WTC11 (cell line): ENCODE results near the gene ZNF576. TPM values are rescaled to one million over a fixed set of nuclear protein-coding genes. Genes with fewer than 3 reads are reported as not detected.

ENCODE experiments used
- ATAC-seq: fragments of 200-7000 bp; cut with Tn5 transposase; 2 replicates; pipeline ENCODE4 v1.10.0; 2021; ENCODE audit warnings: mild to moderate bottlenecking, moderate library complexity
- CTCF ChIA-PET: fragments of 300-600 bp; sonication (Branson Sonifier 250); formaldehyde crosslinking; loops from one replicate; lab custom pipeline; 2021; ENCODE audit warnings: antibody characterized with exemption; lab: Charles Lee
- POLR2A ChIA-PET: fragments of 350-600 bp; sonication (Branson Sonifier 250); formaldehyde crosslinking; loops from one replicate; lab custom pipeline; 2021; ENCODE audit warnings: antibody characterized with exemption; lab: Charles Lee
- DNase-seq: peaks from one replicate; pipeline ENCODE4 v3.0.0; 2021; ENCODE audit warnings: low spot score
- H3K27ac Mint-ChIP-seq: 2 replicates; pipeline ENCODE4 v1.8.0; 2021; ENCODE audit warnings: mixed read lengths
- H3K27me3 Mint-ChIP-seq: 2 replicates; pipeline ENCODE4 v1.8.0; 2021; ENCODE audit warnings: low read depth, mild to moderate bottlenecking, moderate library complexity, mixed read lengths
- H3K36me3 Mint-ChIP-seq: 2 replicates; pipeline ENCODE4 v1.8.0; 2021; ENCODE audit warnings: mixed read lengths
- H3K4me1 Mint-ChIP-seq: 2 replicates; pipeline ENCODE4 v1.8.0; 2022; ENCODE audit warnings: mixed read lengths
- H3K4me3 Mint-ChIP-seq: 2 replicates; pipeline ENCODE4 v1.8.0; 2021; ENCODE audit warnings: mild to moderate bottlenecking, moderate library complexity, mixed read lengths
- H3K9me3 Mint-ChIP-seq: 2 replicates; pipeline ENCODE4 v1.8.0; 2021; ENCODE audit warnings: mixed read lengths
- ARID4B ChIP-seq: sonication (generic); formaldehyde crosslinking; IDR thresholded peaks from 2 replicates; pipeline ENCODE4 v1.8.0; 2023; ENCODE audit warnings: missing genetic modification reagents, mild to moderate bottlenecking, borderline replicate concordance
- ATF1 ChIP-seq: sonication (generic); formaldehyde crosslinking; IDR thresholded peaks from 2 replicates; pipeline ENCODE4 v1.8.1; 2023; ENCODE audit warnings: mild to moderate bottlenecking, moderate library complexity, missing genetic modification reagents
- CBFB ChIP-seq: sonication (generic); formaldehyde crosslinking; IDR thresholded peaks from 2 replicates; pipeline ENCODE4 v1.8.1; 2022; ENCODE audit warnings: mild to moderate bottlenecking, low read depth, missing genetic modification reagents
- CREM ChIP-seq: sonication (generic); formaldehyde crosslinking; IDR thresholded peaks from 2 replicates; pipeline ENCODE4 v1.8.1; 2022; ENCODE audit warnings: mild to moderate bottlenecking, missing genetic modification reagents, moderate library complexity
- E2F5 ChIP-seq: sonication (generic); formaldehyde crosslinking; IDR thresholded peaks from 2 replicates; pipeline ENCODE4 v1.8.1; 2022; ENCODE audit warnings: mild to moderate bottlenecking, moderate library complexity, missing genetic modification reagents
- ELF4 ChIP-seq: sonication (generic); formaldehyde crosslinking; IDR thresholded peaks from 2 replicates; pipeline ENCODE4 v1.8.1; 2022; ENCODE audit warnings: low read depth, mild to moderate bottlenecking, moderate library complexity, missing genetic modification reagents
- EMX1 ChIP-seq: fragments of 250-450 bp; sonication (Bioruptor Pico); IDR thresholded peaks from 2 replicates; pipeline ENCODE4 v1.8.0; 2021; ENCODE audit warnings: mild to moderate bottlenecking
- ESRRA ChIP-seq: sonication (generic); formaldehyde crosslinking; IDR thresholded peaks from 2 replicates; pipeline ENCODE4 v1.8.1; 2022; ENCODE audit warnings: mild to moderate bottlenecking, missing genetic modification reagents, borderline replicate concordance
- ETV6 ChIP-seq: sonication (generic); formaldehyde crosslinking; IDR thresholded peaks from 2 replicates; pipeline ENCODE4 v1.8.1; 2022; ENCODE audit warnings: mild to moderate bottlenecking, missing genetic modification reagents
- FOXP1 ChIP-seq: sonication (generic); formaldehyde crosslinking; IDR thresholded peaks from 2 replicates; pipeline ENCODE4 v1.8.0; 2022; ENCODE audit warnings: missing genetic modification reagents, mild to moderate bottlenecking, moderate library complexity, borderline replicate concordance
- IRF2 ChIP-seq: sonication (generic); formaldehyde crosslinking; IDR thresholded peaks from 2 replicates; pipeline ENCODE4 v1.8.0; 2022; ENCODE audit warnings: low read depth, missing genetic modification reagents, borderline replicate concordance
- NFATC4 ChIP-seq: fragments of 250-450 bp; sonication (Bioruptor Pico); IDR thresholded peaks from 2 replicates; pipeline ENCODE4 v1.9.0; 2021; ENCODE audit warnings: mild to moderate bottlenecking
- OVOL2 ChIP-seq: fragments of 250-450 bp; sonication (Bioruptor Pico); IDR thresholded peaks from 2 replicates; pipeline ENCODE4 v1.9.0; 2021; ENCODE audit warnings: mild to moderate bottlenecking, borderline replicate concordance
- PREB ChIP-seq: sonication (generic); formaldehyde crosslinking; IDR thresholded peaks from 2 replicates; pipeline ENCODE4 v1.8.1; 2022; ENCODE audit warnings: mild to moderate bottlenecking, missing genetic modification reagents, moderate library complexity, borderline replicate concordance
- SMAD4 ChIP-seq: sonication (generic); formaldehyde crosslinking; IDR thresholded peaks from 2 replicates; pipeline ENCODE4 v1.8.0; 2022; ENCODE audit warnings: mild to moderate bottlenecking, missing genetic modification reagents
- SP1 ChIP-seq: sonication (generic); formaldehyde crosslinking; conservative IDR thresholded peaks from 2 replicates; pipeline ENCODE4 v1.8.1; 2022; ENCODE audit warnings: missing genetic modification reagents
- ZNF671 ChIP-seq: fragments of 250-450 bp; sonication (Bioruptor Pico); IDR thresholded peaks from 2 replicates; pipeline ENCODE4 v1.8.0; 2021; ENCODE audit warnings: mild to moderate bottlenecking
- total RNA-seq: library from RNA; stranded (reverse); gene quantifications from 3 replicates; pipeline ENCODE4 v1.2.3, GENCODE V29; 2021
- TF ChIP-seq, protein P1 (sequence below): fragments of 250-450 bp; sonication (Bioruptor Pico); IDR thresholded peaks from 2 replicates; pipeline ENCODE4 v1.9.0; 2021; ENCODE audit warnings: mild to moderate bottlenecking
- TF ChIP-seq, protein P2 (sequence below): sonication (generic); formaldehyde crosslinking; IDR thresholded peaks from 2 replicates; pipeline ENCODE4 v1.8.1; 2022; ENCODE audit warnings: missing genetic modification reagents, borderline replicate concordance

The ZNF576 gene
- total RNA-seq, 1 experiment from 2014 or later: 15.9 TPM

GRCh38 chr19:43551399-43552197 lies 44.8 kb upstream of the ZNF576 start:
- Mint-ChIP-seq H3K4me3 (no peak overlapping the region), H3K27ac (no peak overlapping the region), H3K4me1 (peaks cover 7% of the 10 kb centered on the region), H3K36me3 (peaks cover 39% of the 10 kb centered on the region), H3K9me3 (no peaks in the 10 kb centered on the region)
- ATAC-seq (no peak), DNase-seq (no peak)
- ChIA-PET POLR2A (no interaction called here), CTCF (interaction anchor here (6.4 to 7.7 kb wide), 2 partner anchors 15 to 44 kb away, joined by 130 to 152 read pairs; partner anchors contain the start of genes IRGQ and ZNF576)
- TF ChIP-seq ARID4B (CRISPR knock-in tag): no peak
- no peak for TF ChIP-seq PREB (CRISPR knock-in tag)
- no peak for TF ChIP-seq NFATC4 (CRISPR knock-in tag)
- no peak for TF ChIP-seq ZNF671 (CRISPR knock-in tag)
- TF ChIP-seq SMAD4: no peak
- TF ChIP-seq ETV6 (CRISPR knock-in tag): no peak
- TF ChIP-seq ESRRA (CRISPR knock-in tag): no peak
- TF ChIP-seq, protein P1, sequence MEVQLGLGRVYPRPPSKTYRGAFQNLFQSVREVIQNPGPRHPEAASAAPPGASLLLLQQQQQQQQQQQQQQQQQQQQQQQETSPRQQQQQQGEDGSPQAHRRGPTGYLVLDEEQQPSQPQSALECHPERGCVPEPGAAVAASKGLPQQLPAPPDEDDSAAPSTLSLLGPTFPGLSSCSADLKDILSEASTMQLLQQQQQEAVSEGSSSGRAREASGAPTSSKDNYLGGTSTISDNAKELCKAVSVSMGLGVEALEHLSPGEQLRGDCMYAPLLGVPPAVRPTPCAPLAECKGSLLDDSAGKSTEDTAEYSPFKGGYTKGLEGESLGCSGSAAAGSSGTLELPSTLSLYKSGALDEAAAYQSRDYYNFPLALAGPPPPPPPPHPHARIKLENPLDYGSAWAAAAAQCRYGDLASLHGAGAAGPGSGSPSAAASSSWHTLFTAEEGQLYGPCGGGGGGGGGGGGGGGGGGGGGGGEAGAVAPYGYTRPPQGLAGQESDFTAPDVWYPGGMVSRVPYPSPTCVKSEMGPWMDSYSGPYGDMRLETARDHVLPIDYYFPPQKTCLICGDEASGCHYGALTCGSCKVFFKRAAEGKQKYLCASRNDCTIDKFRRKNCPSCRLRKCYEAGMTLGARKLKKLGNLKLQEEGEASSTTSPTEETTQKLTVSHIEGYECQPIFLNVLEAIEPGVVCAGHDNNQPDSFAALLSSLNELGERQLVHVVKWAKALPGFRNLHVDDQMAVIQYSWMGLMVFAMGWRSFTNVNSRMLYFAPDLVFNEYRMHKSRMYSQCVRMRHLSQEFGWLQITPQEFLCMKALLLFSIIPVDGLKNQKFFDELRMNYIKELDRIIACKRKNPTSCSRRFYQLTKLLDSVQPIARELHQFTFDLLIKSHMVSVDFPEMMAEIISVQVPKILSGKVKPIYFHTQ (CRISPR knock-in tag): no peak
- TF ChIP-seq, protein P2, sequence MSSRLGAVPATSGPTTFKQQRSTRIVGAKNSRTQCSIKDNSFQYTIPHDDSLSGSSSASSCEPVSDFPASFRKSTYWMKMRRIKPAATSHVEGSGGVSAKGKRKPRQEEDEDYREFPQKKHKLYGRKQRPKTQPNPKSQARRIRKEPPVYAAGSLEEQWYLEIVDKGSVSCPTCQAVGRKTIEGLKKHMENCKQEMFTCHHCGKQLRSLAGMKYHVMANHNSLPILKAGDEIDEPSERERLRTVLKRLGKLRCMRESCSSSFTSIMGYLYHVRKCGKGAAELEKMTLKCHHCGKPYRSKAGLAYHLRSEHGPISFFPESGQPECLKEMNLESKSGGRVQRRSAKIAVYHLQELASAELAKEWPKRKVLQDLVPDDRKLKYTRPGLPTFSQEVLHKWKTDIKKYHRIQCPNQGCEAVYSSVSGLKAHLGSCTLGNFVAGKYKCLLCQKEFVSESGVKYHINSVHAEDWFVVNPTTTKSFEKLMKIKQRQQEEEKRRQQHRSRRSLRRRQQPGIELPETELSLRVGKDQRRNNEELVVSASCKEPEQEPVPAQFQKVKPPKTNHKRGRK (CRISPR knock-in tag): no peak
- no peak for TF ChIP-seq ATF1
- no peak for TF ChIP-seq SP1 (CRISPR knock-in tag)
- no peak for TF ChIP-seq ELF4 (CRISPR knock-in tag)
- TF ChIP-seq CBFB: no peak
- TF ChIP-seq IRF2 (CRISPR knock-in tag): no peak
- TF ChIP-seq FOXP1 (CRISPR knock-in tag): no peak
- TF ChIP-seq E2F5: no peak
- no peak for TF ChIP-seq OVOL2 (CRISPR knock-in tag)
- no peak for TF ChIP-seq CREM
- TF ChIP-seq EMX1 (CRISPR knock-in tag): no peak
- TF ChIP-seq, all 79 proteins: peak for 0
- no peaks in the 10 kb centered on the region for H3K27me3 Mint-ChIP-seq
